Bone marrow (tissue), 2 donors: ENCODE data around the gene GSK3A.
"Not testable (repeated sequence)": the region's sequence is repeated elsewhere in the genome, so short reads cannot be mapped to it uniquely, and the experiment has no call there.

Experiments
- DNase-seq, 2 donors: peaks; one replicate each; lab custom pipeline; 2025; lab: John Stamatoyannopoulos, UW

Gene GSK3A

DNA sequence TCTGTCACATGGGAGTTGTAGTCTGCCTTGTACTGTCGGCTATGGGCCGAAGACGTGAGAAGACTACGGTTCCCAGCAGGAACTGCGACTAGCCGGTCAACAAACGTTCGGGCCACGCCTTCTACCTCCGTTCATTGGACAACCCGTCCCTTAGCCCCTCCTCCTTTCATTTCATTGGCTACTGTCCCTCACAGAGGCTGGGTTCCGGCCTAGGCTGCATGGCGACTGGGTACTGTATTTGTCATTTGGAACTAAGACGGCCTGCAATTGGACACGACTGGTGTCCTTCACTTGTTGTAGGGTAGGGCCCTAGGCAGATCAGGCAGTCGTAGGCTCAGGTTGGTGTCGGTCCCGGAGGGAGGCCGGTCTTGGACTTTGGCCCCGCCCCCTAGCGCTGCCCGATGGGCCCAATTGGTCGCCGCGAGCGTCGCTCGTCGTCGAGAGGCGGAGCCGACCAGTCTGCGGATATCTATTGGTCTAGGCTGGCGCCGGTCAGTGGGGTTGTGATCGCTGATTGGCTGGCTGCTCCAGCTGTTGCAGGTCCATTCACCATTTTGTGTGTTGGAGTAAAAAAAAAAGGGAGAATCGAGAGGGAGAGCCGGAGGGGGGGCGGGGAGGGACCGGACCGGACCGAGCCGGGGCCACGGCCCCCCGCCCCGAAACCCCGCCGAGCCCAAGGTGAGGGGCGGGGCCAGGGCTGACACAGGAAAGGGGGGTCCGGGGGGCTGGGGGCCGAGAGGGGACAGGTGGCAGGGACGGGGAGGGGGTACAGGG, 26.5 kb upstream of the GSK3A start, which contains the start of gene CIC:
Gene CIC (plus strand): TSS at position 549 of the 774 bp plus-strand sequence. CDS start 2,532 bp downstream, outside the sequence.
- peak; percentile 92 to 100 for DNase-seq

DNA sequence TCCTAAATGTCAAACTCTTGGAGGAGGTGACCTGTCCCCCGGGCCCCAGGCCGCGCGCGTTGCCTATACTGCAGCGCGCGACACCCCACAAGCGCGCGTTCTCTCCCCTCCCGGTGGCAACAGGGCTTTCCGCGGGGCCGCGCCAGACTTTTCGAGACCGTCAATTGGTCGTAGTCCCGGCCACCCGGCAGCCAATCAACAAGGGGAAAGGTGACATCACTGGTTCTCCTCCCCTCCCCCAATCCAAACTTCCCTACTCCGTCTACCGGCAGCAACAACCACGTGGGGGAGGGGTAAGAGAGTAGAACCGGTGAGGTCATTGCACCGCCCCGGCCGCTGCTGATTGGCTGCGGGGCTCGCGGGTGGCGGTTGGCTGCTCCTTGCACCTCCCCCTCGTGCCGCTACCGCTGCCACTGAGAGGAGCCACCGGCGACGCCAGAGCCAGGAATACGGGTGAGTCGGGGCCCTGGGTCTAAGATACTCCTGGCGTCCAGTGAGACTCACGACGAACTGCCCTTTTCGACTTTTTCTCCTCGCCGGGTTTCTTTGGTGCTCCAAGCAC, 25.8 kb upstream of the GSK3A start:
- DNase-seq: peak; percentile 97 to 99

DNA sequence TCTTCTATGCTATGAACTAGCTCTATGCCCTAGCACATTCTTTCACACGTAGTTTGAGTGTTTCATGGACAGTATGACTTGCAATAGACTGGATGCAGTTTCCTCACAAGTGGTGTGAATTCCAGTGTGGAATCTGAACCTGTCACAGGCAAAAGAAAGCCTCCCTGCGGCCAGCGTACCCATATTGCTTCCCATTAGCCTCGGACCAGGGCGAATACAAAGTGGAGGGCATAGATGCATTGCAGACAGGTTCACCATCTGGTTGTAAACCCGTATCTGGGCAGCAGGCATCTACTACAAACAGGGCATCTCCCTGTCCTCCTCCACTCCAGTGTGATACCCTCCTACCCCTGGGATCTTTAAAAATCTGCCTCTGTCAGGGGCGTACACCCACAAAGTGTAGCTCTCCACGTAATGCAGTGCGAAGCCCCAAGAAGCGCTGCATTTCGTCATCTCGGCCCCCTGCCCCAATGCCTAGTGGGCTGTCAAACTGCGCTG, 25.3 kb upstream of the GSK3A start:
- DNase-seq: no peak

DNA sequence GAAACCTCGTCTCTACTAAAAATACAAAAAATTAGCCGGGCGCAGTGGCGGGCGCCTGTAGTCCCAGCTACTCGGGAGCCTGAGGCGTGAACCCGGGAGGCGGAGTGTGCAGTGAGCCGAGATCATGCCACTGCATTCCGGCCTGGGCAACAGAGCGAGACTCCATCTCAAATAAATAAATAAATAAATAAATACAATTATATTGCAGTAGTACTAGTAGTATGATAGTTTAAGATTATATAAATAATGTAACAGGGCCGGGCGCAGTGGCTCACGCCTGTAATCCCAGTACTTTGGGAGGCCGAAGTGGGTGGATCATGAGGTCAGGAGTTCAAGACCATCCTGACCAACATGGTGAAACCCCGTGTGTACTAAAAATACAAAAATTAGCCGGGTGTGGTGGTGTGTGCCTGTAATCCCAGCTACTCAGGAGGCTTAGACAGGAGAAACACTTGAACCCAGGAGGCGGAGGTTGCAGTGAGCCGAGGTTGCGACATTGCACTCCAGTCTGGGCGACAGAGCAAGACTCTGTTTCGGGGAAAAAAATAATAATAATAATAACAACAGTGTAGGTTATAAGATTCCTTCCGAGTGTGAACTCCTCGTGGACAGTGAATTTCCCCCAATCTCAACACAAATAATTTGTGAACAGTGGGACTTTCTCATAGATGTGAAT, 24.7 kb upstream of the GSK3A start:
- DNase-seq: not testable (repeated sequence)

DNA sequence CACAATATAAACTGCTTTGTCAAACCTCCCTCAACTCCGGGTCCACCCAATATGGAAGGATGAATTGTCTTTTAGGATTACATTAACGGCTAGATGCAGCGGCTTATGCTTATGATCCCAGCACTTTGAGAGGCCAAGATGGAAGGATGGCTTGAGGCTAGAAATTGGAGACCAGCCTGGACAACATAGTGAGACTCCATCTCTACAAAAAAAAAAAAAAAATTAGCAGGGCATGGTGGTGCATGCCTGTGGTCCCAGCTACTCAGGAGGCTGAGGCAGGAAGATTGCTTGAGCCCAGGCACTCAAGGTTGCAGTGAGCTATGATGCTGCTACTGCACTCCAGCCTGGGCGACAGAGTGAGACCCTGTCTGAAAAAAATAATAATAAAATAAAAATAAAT, 23.7 kb upstream of the GSK3A start:
- DNase-seq: not testable (repeated sequence)

DNA sequence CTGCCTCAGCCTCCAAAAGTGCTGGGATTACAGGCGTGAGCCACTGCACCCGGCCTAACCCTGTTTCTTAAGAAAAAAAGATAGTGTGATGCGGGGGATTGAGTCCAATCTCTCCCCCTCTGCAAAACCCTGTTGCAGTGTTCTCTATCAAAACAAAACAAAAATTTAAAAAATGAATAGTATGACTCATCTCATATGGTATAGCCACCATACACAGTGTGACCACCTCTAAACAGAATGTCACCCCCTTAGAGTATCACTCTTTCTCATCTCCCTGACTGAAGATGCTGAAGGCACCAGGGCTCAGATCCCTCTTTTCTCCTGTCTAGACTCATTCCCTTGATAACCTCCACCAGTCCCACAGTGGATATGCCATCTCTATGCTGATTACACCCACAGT, 19.4 kb upstream of the GSK3A start:
- DNase-seq: no peak

DNA sequence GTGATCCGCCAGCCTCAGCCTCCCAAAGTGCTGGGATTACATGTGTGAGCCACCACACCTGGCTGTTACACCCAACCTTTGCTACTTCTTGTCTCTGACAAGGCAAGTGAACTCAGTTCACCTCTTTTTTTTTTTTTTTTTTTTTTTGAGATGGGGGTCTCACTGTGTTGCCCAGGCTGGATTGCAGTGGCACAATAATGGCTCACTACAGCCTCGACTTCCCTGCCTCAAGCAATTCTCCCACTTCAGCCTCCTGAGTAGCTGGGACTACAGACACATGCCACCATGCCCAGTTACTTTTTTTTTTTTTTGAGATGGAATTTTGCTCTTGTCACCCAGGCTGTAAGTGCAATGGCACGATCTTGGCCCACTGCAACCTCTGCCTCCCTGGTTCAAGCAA, 15.4 kb upstream of the GSK3A start:
- DNase-seq: not testable (repeated sequence)

DNA sequence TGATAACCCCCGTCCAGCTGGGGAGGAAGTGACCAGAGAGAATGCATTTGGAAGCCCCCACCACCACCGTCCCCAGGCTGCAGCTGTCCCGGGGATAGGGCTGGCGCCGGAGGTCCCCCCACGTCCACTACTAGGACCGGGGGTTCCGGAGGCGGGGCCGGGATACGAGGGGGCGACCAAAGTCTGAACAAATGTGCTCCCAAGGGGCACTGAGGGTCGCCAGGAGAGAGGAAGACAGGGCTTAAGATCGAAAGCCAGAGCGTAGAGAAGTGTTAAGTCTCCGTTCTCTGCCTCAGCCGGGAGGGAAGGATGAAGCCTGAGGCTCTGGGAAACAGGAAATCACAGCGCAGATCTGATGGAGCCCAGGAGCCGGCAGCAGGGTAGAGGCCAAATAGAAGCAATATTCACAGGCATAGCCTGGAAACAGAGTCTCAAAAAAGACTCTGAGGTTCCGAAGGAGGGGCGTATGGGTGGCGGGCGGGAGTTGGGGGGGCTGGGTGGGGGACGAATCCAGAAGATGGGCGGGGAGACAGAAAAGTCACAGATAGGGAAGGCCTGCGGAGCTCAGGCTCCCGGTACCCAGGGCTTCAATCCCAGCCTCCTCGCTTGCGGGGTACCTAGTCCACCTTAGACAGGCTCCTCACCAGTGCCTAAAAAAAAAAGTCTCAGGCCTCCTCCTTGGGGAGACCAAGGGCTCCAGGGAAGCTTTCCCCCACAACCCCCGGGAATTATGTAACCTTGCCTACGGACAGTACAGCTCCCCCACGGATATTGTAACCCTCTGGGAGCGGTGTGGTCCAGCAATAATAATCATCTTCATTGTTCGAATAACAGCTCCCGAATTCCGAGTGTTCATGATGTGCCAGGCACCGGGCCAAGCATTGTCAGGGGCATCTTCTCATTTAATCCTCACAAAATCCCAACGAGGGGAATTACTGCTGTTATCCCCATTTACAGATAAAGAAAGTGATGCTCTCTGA, 13.7 kb upstream of the GSK3A start:
- peak in 1 of 2 donors; percentile 39 for DNase-seq

DNA sequence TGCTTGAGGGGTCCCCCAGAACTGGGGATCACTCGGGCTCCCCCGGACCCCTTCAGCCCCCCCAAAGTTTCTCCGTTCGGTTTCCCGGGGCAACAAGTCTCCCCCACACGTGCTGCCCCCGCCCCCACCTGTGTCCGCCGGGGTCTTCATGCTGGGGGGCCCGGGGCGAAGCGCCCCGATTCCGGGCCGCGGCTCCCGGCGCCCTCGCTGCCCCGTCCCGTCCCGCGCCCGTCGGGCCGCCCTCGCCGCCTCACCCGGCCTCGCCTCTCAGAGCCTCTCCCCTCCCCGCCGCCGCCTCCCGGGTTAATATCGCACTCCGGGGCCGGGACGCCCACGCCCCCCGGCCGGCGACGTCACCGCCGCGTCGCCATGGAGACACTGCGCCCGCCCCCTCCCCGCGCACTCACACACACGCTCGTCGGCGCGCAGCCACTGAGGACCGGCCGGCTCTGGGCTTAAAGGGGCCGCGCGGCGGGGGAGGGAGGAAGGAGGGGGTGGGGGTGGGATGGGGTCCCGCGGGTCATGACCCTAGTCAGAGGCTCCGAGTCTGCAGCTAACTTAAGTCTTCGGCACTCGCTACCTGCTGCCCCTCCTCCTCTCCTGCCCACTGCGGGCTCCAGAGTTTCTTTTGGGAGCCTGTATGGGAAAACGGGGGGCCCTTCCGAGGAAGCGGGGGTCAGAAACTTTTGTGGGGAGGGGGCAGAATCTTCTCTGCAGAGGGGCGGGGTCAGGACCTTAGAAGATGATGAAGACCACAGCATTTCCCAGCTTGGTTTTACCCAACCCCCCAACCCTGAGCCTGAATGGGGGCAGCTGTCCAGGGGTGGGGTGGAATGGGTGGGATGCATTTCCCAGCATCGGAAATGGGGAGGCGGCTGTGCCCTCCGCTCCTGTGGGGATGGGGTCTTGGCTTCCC, 12.7 kb upstream of the GSK3A start, which contains the start of gene ERF:
Gene ERF (minus strand): TSS at position 279 of the 916 bp plus-strand sequence. CDS start 129 bp downstream, at position 150.
- DNase-seq: peak; percentile 60 to 93

DNA sequence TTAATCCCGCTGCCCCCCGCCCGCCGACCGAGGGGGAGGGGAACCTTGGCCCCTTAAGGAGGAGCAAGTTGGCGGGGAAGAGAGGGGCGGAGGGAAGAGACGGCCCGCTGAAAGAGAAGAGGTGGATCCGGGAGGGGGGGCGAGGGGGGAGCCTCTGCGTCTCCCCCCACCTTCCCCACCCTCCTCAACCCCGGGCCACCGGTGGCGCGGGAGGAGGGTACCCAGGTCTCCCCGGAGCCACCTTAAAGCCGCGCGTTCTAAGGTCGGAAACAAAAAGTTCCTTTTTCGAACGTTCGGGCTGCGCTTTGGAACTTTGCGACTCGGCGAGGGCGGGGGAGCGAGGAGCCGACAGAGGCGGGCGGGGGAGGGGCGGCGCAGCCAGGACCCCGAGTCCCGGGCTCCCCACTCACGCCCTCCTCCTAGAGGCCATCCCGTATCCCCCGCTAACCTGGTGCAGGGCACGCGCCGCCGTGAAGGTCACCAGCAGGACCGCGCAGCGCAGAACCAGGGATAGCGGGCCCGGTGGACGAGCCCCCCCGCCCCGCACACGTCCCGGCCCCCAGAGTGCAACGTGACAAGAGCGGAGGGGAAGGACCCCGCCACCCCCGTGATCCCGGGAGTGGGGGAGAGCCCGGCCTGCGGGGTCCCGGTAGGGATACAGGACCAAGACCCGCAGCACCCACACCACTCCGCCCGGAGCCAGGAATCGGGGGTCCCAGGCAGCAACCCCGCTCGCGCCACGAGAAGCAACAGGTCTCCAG, 11.9 kb upstream of the GSK3A start:
- peak; percentile 46 to 47 for DNase-seq

DNA sequence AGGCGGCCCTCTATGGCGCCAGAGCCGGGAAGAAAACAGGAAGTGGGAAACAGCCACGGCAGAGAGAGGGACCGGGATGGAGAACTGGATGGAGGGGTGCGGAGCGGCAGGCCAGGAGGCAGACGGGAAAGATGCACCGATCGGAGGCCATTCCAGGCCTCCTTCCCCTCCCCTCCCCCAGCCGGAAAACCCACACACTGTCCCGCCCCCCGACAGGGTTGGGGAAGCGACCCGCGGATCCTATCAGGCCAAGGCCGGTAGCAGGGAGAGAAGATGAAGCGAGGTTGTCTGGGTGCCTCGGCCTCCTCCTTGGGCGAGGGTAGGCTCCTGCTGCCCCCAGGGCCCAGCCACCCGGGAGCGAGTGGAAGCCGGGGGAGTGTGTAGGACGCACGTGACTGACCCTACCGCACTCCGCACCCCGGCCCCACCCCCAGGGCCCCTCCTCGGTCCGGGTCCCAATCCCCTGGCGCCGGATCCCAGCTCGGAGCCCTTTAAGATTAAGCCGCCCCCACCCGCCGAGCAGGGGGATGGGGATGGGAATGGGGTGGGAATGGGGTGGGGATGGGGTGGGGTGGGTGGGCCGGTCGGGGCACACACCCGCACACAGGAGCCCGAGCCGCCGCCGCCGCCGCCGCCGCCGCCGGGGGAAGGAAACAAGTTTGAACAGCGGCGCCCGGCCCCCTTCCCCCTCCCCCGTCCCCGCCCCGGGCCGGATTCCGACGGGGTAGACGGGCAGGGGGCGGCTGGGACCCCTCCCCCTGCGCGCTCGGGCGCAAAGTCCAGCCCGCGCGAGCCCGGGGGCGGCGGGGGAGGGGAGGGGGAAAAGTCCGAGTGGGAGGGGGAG, 11.1 kb upstream of the GSK3A start:
- peak; percentile 22 to 46 for DNase-seq

DNA sequence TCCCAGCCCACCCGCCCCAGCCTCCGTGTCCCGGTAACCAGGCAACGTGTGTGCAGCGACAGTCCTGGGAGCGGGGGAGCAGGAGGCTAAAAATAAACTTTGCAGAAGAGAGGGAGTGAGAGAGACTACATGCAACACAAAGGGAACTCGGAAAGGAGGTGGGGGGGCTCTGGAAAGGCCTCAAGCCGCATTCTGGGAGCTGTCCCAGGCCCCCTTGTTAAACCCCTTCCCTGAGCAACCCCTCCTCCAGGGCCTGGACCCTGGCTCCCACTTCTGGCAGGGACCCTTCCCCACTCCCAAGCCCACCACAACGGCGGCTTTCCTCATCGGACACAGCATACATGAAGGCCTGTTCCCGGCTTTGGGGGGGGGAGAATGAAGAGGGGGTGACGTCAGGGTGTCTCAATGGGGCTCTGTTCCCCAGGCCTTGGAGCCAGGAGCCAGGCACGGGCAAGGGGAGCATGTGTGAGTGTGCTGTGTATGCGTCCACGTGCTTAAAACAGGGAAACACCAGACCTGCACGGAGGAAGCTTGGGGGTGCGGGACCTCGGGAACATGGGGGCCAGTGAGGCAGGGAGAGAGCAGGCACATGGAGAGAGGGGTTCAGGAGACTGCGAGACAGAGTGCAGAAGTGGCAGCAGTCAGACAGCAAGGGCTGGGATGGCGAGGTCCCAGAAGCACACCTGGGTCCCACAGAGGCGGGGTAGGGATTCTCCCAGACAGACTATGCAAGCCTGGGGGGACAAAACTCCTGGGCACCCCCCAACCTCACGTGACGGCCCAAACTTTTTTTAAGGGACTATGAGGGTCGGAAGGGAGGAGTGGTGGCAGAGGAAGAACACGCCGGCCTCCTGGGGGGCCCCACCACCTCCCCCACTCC, 10.2 kb upstream of the GSK3A start:
- DNase-seq: peak in 1 of 2 donors; percentile 16

DNA sequence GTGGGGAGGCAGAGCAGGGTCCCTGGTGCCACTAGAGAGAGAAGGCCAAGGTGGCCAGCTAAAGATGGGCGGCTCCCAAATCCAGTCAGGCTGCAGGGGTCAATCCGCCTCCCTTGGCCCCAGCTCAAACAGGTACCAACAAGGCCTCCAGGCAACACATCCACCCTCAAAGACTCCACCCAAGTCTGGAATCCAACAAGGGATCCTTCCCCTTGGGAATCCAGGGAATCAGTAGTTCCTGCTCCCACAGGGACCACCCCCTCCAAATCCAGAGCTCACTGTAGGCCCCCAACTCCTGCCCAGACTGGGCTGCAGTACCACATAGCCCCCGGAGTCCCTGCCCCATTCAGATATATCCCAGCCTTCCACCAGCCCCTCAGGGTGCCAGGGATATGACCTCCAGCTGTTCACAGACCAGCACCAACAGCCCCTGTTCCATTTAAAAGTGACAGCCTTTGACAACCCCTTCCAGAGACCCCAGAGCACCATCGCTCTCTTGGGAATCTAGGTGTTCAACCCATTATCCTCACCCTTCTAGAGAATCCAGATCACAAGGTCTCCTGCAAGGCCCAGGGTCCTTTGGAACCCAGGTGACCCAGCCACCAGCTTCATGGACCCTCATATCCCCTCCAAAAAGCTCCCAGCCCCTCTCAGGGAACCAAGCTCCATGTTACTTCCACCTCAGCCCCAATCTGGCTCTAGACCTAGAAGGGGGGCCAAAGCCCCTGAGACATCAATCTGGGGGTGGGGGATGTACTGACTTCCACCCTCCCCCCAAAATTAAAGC, 9.4 kb upstream of the GSK3A start:
- no peak for DNase-seq

DNA sequence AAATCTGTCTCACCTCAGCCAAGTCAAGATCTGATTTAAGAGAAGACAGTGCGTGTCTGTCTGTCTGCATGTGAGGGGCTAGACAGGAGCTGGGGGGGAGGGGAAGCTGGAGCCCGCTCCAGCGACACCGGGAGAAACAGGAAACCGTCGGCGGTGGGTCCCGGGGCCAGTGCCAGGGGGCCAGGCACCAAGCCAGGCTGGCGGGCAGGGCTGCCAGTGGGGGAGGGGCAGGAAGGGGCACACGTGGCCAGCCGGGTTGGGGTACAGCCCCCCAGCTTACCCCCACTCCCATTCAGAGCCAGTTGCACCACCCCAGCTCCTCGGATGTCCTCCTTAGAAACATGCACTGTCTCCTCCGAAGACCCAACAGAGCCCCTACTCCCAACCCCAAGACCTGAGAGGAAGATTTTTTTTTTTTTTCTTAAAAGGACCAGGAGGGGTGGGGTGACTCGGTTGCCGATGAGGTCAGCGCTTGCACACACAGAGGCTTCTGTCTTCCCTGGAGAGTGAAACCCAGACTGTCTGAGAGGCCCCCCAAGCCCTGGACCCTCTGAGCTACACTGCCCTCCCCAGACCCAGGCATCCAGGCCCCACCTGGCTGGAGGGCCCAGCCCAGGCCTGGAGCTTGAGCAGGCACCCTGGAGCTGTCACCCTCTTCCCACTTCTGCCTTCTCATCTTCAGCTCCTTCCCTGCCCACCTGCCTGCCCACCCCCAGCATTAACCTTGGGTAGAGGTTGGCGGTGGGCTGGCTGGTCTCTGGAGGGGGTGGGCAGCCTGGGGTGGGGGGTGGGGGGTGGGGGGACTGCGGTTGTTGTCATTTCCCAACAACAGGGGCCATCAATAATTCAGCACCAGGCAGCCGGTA, 8.5 kb upstream of the GSK3A start:
- DNase-seq: peak in 1 of 2 donors; percentile 26

DNA sequence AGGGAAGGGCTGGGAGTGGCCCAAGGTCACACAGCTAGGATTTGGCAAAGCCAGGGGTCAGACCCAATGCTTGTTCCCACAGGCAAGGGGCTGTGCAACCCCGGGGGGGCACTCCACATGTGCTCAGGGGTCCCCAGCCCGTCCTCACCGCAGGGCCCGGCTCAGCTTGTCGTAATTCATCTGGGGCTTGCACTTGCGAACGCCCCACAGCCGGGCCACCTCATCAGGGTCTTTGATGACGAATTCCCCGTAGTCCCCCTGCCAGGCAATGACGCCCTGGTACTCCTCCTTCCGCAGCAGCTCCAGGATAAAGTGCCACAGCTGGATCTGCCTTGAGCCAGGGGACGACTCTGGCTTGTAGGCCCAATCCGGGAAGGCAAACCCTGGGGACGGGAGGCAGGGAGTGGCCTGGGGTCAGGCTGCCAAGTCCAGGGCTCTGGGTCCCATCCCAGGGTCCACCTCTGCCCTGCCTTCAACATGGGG, 7.8 kb upstream of the GSK3A start:
- no peak for DNase-seq

DNA sequence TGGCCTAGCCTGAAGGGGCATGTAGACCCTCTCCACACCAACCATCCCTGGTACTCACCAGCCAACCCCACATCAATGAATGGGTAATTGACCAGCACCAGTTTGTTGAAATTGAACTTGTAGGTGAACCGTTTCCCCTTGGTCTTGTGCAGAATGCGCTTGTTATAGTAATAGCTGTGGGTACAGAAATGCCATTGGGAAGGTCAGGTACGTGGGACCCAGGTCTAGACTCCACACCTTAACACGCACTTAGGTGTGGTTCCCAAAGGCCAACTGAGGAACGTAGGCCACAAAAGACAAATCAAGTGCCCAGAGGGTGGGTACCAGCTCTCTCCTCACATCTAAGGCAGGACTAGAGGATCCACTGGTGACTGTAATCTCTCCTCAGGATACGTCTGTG, 7.4 kb upstream of the GSK3A start:
- no peak for DNase-seq
